HEK293 (cell line): ENCODE data around the gene NARF.

Experiments used
- CTCF ChIA-PET: fragments of 350-600 bp; formaldehyde crosslinking; extraction: SDS; loops from one replicate; lab custom pipeline; 2021; ENCODE audit warnings: antibody characterized with exemption; lab: Yijun Ruan, JAX
- POLR2A ChIA-PET: fragments of 300-600 bp; formaldehyde crosslinking; extraction: SDS; loops from one replicate; lab custom pipeline; 2020; ENCODE audit warnings: antibody characterized with exemption, inconsistent platforms; lab: Yijun Ruan, JAX
- H3K27ac ChIP-seq: fragments of 200-500 bp; sonication (Bioruptor generic); 2 replicates; pipeline ENCODE4 v1.5.1; 2014; ENCODE audit warnings: low read depth, low read length, control low read depth, inconsistent platforms; ENCODE audit errors: extremely low read depth
- H3K36me3 ChIP-seq, 2 experiments: fragments of 200-500 bp in 1 of 2; sonication (Bioruptor generic) in 1 of 2; 1 replicate in 1 of 2; 2 replicates in 1 of 2; pipeline ENCODE4 v1.5.1; 2014 to 2017; ENCODE audit warnings: inconsistent platforms in 2 of 2, low read length in 2 of 2; ENCODE audit not compliant: control insufficient read depth in 2 of 2, insufficient read depth in 1 of 2
- H3K4me1 ChIP-seq: fragments of 200-500 bp; sonication (Bioruptor generic); 2 replicates; pipeline ENCODE4 v1.5.1; 2014; ENCODE audit warnings: mild to moderate bottlenecking, low read length, inconsistent platforms; ENCODE audit not compliant: control insufficient read depth, insufficient read depth
- H3K4me3 ChIP-seq: 2 replicates; pipeline ENCODE4 v1.5.1; 2011; ENCODE audit warnings: low read depth, mild to moderate bottlenecking, control low read depth, low read length, moderate library complexity
- H3K9me3 ChIP-seq: fragments of 200-500 bp; sonication (Bioruptor generic); 2 replicates; pipeline ENCODE4 v1.5.1; 2014; ENCODE audit warnings: low read depth, low read length, inconsistent platforms; ENCODE audit not compliant: control insufficient read depth, insufficient read depth
- FEZF1 ChIP-seq: fragments of 450-650 bp; formaldehyde crosslinking; IDR thresholded peaks from 2 replicates; pipeline ENCODE4 v1.5.1; 2016; ENCODE audit warnings: missing biosample characterization, missing genetic modification characterization
- GLI2 ChIP-seq: fragments of 450-650 bp; formaldehyde crosslinking; IDR thresholded peaks from 2 replicates; pipeline ENCODE4; 2017; ENCODE audit warnings: missing biosample characterization, missing genetic modification characterization, low read depth, borderline replicate concordance
- KLF7 ChIP-seq: fragments of 450-650 bp; formaldehyde crosslinking; IDR thresholded peaks from 2 replicates; pipeline ENCODE4 v1.5.1; 2016; ENCODE audit warnings: missing biosample characterization, missing genetic modification characterization, borderline replicate concordance
- OSR2 ChIP-seq: fragments of 450-650 bp; formaldehyde crosslinking; IDR thresholded peaks from 2 replicates; pipeline ENCODE4 v1.5.1; 2016; ENCODE audit warnings: missing biosample characterization, missing genetic modification characterization
- SP3 ChIP-seq: fragments of 450-650 bp; formaldehyde crosslinking; IDR thresholded peaks from 2 replicates; pipeline ENCODE4 v1.5.1; 2016; ENCODE audit warnings: missing biosample characterization, missing genetic modification characterization
- TCF7L2 ChIP-seq: IDR thresholded peaks from 2 replicates; pipeline ENCODE4 v1.6.1; 2011; ENCODE audit warnings: low read depth, mild to moderate bottlenecking, inconsistent platforms, low read length, moderate library complexity, borderline replicate concordance
- TSHZ1 ChIP-seq: fragments of 450-650 bp; formaldehyde crosslinking; IDR thresholded peaks from 2 replicates; pipeline ENCODE4 v1.5.1; 2016; ENCODE audit warnings: missing biosample characterization, missing genetic modification characterization, borderline replicate concordance
- ZBTB17 ChIP-seq: fragments of 450-650 bp; formaldehyde crosslinking; IDR thresholded peaks from 2 replicates; pipeline ENCODE4 v1.5.1; 2016; ENCODE audit warnings: missing biosample characterization, missing genetic modification characterization
- ZBTB8A ChIP-seq: fragments of 450-650 bp; formaldehyde crosslinking; IDR thresholded peaks from 2 replicates; pipeline ENCODE4 v1.5.1; 2016; ENCODE audit warnings: missing biosample characterization, missing genetic modification characterization
- ZNF223 ChIP-seq: fragments of 450-650 bp; formaldehyde crosslinking; IDR thresholded peaks from 2 replicates; pipeline ENCODE4 v1.5.1; 2016; ENCODE audit warnings: missing biosample characterization, missing genetic modification characterization
- ZNF548 ChIP-seq: fragments of 450-650 bp; formaldehyde crosslinking; IDR thresholded peaks from 2 replicates; pipeline ENCODE4 v1.5.1; 2016; ENCODE audit warnings: missing biosample characterization, missing genetic modification characterization
- ZNF610 ChIP-seq: fragments of 450-650 bp; formaldehyde crosslinking; IDR thresholded peaks from 2 replicates; pipeline ENCODE4 v1.5.1; 2016; ENCODE audit warnings: missing biosample characterization, missing genetic modification characterization, borderline replicate concordance
- ZXDB ChIP-seq: fragments of 450-650 bp; formaldehyde crosslinking; IDR thresholded peaks from 2 replicates; pipeline ENCODE4 v1.5.1; 2016; ENCODE audit warnings: missing biosample characterization, missing genetic modification characterization
- TF ChIP-seq, protein P1 (sequence below): fragments of 450-650 bp; formaldehyde crosslinking; IDR thresholded peaks from 2 replicates; pipeline ENCODE4 v1.5.1; 2016; ENCODE audit warnings: missing biosample characterization, missing genetic modification characterization
- TF ChIP-seq, protein P2 (sequence below): sonication (generic); formaldehyde crosslinking; IDR thresholded peaks from 2 replicates; pipeline ENCODE4 v1.8.1; 2022; ENCODE audit warnings: mild to moderate bottlenecking, moderate library complexity, missing genetic modification reagents
- TF ChIP-seq, protein P3 (sequence below): fragments of 450-650 bp; formaldehyde crosslinking; IDR thresholded peaks from 2 replicates; pipeline ENCODE4 v1.5.1; 2016; ENCODE audit warnings: missing biosample characterization, missing genetic modification characterization
- TF ChIP-seq, protein P4 (sequence below): fragments of 450-650 bp; formaldehyde crosslinking; IDR thresholded peaks from 2 replicates; pipeline ENCODE4 v1.5.1; 2017; ENCODE audit warnings: missing biosample characterization, missing genetic modification characterization
- TF ChIP-seq, protein P5 (sequence below): fragments of 450-650 bp; formaldehyde crosslinking; IDR thresholded peaks from 2 replicates; pipeline ENCODE4 v1.5.1; 2017; ENCODE audit warnings: missing biosample characterization, missing genetic modification characterization

Gene NARF

GRCh38 chr17:82491196-82491530, 32.6 kb downstream of the NARF start:
- TF ChIP-seq KLF7 (tag by site-specific recombination) (no peak), TSHZ1 (no peak), OSR2 (no peak), ZBTB17 (tag by site-specific recombination) (no peak), ZBTB8A (no peak), GLI2 (tag by site-specific recombination) (no peak), ZXDB (tag by site-specific recombination) (no peak), TCF7L2 (no peak), SP3 (tag by site-specific recombination) (no peak), ZNF548 (tag by site-specific recombination) (no peak), ZNF610 (tag by site-specific recombination) (no peak), FEZF1 (tag by site-specific recombination) (no peak), ZNF223 (tag by site-specific recombination) (no peak)
- TF ChIP-seq, protein P1, sequence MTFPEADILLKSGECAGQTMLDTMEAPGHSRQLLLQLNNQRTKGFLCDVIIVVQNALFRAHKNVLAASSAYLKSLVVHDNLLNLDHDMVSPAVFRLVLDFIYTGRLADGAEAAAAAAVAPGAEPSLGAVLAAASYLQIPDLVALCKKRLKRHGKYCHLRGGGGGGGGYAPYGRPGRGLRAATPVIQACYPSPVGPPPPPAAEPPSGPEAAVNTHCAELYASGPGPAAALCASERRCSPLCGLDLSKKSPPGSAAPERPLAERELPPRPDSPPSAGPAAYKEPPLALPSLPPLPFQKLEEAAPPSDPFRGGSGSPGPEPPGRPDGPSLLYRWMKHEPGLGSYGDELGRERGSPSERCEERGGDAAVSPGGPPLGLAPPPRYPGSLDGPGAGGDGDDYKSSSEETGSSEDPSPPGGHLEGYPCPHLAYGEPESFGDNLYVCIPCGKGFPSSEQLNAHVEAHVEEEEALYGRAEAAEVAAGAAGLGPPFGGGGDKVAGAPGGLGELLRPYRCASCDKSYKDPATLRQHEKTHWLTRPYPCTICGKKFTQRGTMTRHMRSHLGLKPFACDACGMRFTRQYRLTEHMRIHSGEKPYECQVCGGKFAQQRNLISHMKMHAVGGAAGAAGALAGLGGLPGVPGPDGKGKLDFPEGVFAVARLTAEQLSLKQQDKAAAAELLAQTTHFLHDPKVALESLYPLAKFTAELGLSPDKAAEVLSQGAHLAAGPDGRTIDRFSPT (tag by site-specific recombination) = no peak
- TF ChIP-seq, protein P2, sequence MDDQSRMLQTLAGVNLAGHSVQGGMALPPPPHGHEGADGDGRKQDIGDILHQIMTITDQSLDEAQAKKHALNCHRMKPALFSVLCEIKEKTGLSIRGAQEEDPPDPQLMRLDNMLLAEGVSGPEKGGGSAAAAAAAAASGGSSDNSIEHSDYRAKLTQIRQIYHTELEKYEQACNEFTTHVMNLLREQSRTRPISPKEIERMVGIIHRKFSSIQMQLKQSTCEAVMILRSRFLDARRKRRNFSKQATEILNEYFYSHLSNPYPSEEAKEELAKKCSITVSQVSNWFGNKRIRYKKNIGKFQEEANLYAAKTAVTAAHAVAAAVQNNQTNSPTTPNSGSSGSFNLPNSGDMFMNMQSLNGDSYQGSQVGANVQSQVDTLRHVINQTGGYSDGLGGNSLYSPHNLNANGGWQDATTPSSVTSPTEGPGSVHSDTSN = no peak
- TF ChIP-seq, protein P3, sequence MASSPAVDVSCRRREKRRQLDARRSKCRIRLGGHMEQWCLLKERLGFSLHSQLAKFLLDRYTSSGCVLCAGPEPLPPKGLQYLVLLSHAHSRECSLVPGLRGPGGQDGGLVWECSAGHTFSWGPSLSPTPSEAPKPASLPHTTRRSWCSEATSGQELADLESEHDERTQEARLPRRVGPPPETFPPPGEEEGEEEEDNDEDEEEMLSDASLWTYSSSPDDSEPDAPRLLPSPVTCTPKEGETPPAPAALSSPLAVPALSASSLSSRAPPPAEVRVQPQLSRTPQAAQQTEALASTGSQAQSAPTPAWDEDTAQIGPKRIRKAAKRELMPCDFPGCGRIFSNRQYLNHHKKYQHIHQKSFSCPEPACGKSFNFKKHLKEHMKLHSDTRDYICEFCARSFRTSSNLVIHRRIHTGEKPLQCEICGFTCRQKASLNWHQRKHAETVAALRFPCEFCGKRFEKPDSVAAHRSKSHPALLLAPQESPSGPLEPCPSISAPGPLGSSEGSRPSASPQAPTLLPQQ (tag by site-specific recombination) = no peak
- TF ChIP-seq, protein P4, sequence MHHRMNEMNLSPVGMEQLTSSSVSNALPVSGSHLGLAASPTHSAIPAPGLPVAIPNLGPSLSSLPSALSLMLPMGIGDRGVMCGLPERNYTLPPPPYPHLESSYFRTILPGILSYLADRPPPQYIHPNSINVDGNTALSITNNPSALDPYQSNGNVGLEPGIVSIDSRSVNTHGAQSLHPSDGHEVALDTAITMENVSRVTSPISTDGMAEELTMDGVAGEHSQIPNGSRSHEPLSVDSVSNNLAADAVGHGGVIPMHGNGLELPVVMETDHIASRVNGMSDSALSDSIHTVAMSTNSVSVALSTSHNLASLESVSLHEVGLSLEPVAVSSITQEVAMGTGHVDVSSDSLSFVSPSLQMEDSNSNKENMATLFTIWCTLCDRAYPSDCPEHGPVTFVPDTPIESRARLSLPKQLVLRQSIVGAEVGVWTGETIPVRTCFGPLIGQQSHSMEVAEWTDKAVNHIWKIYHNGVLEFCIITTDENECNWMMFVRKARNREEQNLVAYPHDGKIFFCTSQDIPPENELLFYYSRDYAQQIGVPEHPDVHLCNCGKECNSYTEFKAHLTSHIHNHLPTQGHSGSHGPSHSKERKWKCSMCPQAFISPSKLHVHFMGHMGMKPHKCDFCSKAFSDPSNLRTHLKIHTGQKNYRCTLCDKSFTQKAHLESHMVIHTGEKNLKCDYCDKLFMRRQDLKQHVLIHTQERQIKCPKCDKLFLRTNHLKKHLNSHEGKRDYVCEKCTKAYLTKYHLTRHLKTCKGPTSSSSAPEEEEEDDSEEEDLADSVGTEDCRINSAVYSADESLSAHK (tag by site-specific recombination) = no peak
- TF ChIP-seq, protein P5, sequence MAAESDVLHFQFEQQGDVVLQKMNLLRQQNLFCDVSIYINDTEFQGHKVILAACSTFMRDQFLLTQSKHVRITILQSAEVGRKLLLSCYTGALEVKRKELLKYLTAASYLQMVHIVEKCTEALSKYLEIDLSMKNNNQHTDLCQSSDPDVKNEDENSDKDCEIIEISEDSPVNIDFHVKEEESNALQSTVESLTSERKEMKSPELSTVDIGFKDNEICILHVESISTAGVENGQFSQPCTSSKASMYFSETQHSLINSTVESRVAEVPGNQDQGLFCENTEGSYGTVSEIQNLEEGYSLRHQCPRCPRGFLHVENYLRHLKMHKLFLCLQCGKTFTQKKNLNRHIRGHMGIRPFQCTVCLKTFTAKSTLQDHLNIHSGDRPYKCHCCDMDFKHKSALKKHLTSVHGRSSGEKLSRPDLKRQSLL (tag by site-specific recombination) = no peak
- Histone ChIP-seq H3K4me1 (0 out of 2 replicates have a peak, but pooled peaks cover 2% of the 10 kb centered on the region), H3K4me3 (no peak overlapping the region), H3K9me3 (no peaks in the 10 kb centered on the region), H3K36me3 (peaks cover 14 to 33% of the 10 kb centered on the region in 2 experiments), H3K27ac (no peak overlapping the region)
- CTCF ChIA-PET = no interaction called here
- POLR2A ChIA-PET = no interaction called here
